ENCODE data around the gene CSK.

- no peak for TF ChIP-seq EZH2 (IDR thresholded peaks at IDR 0.05; ENCODE audit: insufficient read depth, poor library complexity, severe bottlenecking)
- no peak for TF ChIP-seq EZH2phosphoT487 (IDR thresholded peaks at IDR 0.05; ENCODE audit: insufficient read depth, low read depth)
These were observed 8.6 kb upstream of the CSK start for GRCh38 chr15:74773329-74773728.

All from GM23248 (cell line).